NCI-H446 treated with DMSO at 0.1 percent for 48 hours (cell line): ENCODE results near the gene TMEM263.

Experiments
- DNase-seq: peaks from one replicate; lab custom pipeline; 2025; lab: John Stamatoyannopoulos, UW

The TMEM263 gene

DNA sequence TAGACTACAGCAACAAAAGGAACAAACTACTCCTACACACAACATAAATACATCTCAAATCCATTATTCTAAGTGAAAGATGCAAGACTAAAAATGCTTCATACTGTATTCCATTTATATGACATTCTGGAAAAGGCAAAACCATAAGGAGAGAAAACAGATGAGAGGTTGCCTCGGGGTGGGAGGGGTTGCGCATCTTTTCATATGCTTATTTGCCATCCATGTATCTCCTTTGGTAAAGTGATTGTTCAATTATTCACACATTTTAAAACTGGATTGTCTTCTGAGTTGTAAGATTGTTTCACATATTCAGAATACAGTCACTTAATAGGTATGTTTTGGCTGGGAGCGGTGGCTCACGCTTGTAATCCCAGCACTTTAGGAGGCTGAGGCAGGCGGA, 5.1 kb upstream of the TMEM263 start:
- DNase-seq: no peak

DNA sequence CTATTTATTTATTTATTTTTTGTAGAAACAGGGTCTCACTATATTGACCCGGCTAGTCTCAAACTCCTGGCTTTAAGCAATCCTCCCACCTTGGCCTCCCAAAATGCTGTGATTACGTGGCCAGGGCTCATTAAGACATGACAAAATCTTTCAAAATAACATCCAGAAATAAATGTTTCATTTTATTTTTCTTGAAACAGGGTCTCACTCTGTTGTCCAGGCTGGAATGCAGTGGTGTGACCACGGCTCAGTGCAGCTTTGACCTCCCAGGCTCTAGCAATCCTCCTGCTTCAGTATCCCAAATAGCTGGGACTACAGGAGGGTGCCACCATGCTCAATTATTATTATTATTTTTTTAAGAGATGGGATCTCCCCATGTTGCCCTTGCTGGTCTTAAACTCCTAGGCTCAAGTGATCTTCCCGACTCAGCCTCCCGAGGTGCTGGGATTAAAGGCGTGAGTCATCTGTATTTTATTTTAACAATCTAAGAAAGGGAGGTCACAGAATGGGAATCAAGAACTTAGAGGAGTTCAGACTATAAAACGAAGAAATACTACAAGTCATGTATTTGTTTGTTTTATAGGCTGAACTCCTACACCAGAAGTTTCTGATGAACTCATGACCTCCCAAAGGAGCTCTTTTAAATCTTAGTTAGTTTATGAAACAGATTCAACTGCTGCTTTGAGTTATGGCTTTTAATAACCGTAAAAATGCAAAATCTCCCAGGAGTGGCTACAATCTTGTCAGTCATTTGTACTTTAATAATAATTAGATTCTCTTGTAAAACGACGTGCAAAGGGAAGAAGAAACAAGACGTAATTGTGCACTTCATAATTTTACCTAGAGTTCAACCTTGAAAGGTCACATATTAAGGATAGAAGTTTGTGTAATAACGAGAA, 2.1 kb upstream of the TMEM263 start:
- DNase-seq: no peak

DNA sequence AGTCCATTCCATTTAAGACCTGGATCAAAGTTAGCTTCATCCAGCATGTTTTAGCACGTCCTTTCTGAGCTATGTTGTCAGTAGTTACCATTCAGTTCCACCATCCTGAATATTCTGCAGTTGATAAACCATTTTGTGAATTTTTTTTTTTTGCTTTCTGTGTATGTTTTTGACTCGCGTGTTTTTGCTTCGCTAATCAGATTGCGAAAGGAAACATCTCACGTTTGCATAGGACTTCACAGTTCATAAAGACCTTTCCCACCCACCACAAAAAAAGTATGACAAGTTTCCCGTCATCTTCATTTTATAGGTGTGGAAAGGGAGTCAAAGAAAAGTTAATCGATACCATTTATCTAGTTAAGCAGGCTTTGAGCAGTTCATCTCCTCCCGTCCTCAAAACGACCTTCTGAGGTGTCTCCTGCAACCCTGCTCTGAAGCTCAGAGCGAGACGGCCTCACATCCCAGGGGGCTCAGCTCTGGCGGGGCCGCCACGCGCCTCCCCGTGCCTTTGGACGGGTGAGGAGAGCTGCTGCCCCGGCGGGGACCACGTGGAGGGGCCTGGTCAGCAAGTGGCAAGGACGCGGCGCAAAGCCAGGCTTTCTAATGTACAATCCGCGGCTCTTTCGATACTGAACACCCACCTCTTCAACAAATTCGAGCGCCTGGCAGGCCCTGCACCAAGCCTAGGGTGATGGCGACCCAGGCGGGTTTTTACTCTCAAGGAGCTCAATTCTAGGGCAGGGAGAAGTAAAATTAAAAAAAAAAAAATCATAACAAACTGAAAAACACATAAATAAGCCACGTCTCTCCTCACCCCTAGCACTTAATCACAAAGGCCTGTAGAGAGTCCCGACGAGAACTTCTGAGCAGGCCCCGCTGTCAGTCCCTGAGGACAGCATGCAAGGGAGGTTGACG, 988 bp upstream of the TMEM263 start:
- DNase-seq: no peak

DNA sequence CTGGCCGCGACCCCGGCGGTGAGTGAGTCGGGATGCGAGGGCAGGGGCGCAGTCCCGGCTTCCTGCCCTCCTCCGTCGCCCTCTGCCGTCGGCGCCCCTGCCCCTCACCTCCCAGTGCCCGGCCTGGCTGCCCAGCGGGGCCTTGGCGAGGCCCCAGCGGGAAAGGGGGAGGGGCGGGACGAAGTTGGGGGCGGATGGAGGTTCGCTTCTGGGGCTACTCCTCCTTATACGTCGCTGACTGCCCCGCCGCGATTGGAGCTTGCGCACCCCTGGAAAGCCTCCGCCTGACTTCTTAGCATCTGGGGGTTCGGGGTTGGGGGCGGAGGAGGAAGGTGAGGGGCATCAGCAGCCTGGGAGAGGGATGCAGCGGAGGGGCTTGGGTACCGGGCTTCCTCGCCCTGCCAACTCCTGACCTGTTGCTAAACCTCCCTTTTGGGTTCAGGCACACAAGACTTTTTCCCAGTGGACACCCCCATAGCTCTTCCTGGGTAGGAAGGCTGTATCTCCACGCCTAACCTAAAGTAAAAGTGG, 406 bp downstream of the TMEM263 start:
- DNase-seq: no peak

DNA sequence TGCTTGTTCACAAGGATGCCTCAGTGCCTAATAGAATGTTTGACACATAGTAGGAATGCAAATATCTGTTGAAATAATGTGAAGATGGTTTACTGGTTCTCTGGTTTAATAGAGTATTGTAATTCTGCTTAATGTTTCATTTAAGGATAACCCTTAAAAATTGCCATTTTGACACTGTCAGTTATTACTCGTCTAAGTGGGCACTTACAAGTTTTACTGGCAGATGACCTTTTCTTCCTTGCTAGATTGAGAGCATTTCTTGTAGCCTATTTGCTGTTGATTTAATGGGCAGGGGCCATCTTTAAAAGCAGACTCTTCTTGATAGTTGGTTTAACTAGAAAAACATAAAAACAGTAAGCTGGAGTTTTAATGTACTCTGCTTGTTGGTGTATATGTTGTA, 1.9 kb downstream of the TMEM263 start:
- DNase-seq: no peak

DNA sequence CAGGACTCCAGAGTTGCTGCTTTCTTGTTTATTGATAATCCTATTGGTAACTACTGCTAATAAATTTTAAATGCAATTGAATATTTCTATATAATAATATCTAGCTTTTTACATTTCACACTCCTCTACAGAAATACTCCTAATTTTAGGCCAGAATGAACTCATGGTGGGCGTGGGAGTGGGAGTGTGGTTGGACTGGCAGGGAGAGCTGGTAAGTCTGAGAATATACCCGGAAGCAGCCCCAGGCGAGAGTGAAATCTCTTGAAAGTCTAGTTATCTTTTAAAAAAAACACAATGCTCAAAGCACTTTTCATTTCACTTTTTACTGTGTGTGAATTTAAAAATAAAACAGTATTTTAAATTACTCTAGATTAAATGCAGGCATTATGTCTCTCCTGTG, 4.7 kb downstream of the TMEM263 start:
- no peak for DNase-seq

DNA sequence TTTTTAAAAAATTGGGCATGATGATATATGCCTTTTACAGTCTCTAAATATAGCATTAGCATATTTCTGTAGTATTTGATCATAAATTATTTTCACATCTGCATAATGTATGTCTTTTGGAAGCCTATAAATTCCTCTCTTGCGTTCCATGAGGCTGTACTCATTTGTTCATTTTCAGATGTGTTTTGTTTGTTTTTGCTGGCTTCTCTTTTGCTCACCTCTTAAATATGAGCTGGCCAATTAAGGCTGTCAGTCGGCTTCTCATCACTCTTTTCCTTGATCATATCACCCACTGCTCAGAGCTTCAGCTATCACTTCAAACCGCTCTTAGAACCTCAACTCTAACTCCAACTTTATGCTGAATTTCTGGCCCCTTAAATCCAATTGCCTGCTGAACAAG, 6.6 kb downstream of the TMEM263 start:
- no peak for DNase-seq

DNA sequence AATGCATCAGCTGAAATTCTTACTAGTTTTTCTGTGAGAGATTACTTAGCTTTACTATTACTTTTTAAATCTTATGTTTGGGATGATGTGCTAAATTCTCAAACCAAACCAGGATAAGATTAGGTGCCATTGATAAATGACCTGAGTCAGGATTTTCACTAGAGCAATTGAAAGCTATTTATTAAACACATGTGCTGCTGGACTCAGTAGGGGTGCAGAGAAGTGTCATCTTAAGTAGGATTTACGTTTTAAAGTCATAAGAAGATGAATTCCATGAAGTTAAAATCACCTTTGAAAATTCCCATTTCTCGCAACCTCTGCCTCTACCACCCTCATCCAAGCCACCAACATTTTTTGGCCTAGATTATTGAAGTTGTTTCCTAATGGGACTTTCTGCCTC, 8.8 kb downstream of the TMEM263 start:
- no peak for DNase-seq

DNA sequence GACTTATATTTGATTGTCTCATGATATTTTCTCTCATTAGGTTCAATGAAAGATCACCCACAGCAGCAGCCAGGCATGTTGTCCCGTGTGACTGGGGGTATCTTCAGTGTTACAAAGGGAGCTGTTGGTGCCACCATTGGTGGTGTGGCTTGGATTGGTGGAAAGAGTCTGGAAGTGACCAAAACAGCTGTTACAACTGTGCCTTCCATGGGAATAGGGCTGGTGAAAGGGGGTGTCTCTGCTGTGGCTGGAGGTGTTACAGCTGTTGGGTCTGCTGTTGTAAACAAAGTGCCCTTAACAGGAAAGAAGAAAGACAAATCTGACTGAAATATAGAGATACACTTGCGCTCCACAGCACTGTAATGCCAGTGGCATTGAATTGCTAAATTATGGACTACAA, 15.4 kb downstream of the TMEM263 start:
- no peak for DNase-seq

DNA sequence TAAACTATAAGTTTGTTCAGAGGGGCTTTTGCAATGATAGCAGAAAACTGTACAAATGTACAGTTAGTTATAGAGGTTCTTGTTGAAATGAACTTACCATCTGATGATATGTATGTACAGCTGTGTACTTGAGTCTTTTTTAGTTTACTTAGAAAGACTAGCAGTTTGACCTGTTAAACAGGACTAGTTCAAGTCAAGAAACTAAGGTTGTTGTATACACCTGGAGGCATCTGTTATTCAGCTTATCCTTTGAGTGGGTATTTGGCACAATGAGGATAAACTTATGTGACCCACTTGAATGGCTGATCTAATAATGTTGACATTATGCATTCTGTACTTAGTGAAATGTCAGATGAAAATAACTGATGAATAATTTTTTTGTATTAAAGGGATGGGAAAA, 17.8 kb downstream of the TMEM263 start:
- DNase-seq: no peak

DNA sequence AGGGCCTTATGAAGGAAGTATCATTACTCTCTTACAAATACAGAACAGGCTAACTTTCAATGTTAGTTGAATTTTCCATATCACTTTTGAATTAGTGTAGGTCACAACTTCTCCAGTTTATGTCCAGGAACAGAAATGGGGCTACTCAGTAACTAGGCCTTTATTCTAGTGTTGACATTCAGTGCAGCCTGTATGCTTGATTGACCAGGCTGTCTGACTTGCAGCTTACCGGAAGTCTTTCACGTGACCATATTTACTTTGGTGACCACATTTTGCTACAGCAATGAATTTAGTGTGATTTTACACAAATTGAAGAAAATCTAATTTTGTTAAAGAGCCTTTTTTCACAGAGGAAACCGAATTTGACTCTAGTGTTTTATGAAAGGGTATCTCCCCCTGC, 18.8 kb downstream of the TMEM263 start:
- no peak for DNase-seq

DNA sequence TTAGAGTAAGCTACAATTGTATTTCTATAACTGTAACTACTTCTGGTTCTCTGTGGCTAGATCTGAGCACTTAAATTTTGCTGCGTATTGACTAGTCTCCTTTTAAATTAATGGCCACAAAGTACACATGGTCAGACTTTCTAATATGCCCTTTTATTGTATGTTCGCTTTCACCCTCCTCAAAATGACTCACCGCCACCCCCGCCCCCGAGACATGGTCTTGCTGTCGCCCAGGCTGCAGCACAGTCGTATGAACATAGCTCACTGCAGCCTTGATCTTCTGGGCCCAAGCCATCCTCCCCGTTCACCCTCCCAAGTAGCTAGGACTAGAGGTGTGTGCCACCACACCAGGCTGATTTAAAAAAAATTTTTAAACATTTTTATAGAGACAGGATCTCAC, 19.4 kb downstream of the TMEM263 start:
- no peak for DNase-seq

DNA sequence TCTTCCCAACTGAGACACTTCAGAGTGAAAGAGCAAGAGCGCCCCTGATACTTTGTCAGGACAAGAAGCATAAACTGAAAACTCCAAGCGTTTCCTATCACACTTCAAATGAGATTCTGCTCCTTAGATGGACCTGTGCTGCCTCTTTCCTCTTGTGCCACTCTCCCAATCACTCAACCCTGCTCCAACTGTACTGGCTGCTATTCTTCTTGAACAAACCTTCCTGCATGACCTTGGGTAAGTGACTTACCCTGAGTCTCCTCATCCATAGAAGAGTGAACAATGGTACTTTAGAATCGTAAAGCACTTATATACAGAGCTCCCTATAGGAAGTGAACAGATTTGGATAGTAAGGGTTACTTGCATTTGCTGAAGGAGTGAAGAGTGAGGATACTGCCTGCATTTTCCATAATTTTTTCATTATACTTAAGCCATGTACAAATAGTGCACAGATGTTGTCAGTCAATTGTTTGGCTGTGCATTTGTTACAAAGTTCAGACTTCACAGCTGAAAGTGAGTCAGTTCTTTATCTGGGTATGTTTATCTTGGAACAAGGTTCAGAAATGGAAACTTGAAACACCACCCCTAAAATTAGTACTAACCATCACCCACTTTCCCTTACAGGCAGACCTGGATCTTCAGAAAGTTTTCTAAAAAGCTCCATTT, 20.4 kb downstream of the TMEM263 start:
- peak; percentile 33 for DNase-seq

DNA sequence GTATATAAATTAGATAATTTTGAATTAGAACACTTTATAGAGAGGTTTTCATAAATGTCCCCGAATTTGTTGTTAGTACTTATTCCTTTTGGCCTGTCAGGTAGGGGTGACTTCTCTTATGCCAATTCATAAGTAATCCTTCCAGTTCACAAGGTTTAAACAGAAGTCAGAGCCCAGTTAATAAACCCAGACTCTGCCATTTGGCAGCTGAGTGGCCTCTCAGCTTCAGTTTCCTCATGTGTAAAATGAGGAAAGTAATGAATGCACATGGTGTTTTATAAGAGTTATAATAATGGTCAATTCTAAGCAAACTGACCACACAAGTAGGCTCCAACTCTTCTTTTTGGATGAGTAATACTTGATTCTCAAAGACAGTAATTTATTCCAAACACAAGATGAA, 21.0 kb downstream of the TMEM263 start:
- DNase-seq: peak; percentile 33

DNA sequence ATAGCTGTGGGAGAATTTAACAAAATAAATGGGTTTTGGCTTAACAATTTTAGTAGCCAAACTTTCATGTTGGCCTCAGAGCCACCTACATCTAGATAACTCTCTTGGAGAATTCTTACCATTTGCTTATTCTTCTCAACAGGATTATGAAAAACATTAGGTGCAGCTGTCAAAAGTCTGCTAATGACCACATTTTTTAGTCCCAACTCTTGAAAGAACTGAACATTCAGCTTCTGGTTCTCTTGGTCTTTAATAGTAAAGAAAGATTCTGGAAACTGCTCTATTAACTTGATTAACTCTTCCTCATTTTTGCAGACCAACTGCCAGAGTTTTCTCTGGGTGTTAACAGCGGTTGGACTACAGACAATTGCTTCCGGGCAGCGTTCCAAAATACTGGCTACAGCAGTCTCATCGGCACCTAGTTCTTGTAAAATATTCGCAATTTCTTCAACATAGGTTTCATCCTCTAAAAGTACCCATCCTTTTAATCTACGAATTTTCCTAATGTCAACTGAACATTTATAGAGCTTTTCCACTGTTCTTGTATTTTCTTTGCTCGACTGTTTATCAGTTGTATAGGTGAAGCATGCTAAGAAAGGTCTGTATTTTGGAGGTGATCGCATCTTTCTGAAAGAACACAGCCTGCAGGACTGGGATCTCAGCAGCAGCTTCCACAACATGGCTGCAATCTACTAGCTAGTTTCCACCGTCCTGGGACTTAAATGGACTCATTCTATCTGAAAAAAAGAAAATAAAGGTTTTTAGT, 22.5 kb downstream of the TMEM263 start:
- DNase-seq: peak; percentile 64

DNA sequence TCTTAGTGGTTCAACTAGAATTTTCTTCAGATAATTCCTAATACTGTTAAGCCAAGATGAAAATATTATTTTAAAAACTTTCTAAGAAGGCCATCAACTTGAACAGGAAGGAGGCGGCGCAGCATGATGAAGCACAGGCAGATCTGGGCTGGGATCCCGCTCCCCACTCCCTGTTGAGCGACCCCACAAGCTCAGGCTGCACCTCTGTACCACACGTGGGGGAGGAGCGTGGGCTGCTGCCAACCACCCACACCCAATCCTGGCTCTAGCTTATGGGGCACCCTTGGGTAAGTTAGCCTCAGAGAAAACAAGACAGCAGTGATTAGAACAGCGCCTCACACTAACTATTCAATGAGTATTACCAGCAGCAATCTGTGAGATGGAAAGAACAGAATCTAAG, 25.2 kb downstream of the TMEM263 start:
- no peak for DNase-seq

DNA sequence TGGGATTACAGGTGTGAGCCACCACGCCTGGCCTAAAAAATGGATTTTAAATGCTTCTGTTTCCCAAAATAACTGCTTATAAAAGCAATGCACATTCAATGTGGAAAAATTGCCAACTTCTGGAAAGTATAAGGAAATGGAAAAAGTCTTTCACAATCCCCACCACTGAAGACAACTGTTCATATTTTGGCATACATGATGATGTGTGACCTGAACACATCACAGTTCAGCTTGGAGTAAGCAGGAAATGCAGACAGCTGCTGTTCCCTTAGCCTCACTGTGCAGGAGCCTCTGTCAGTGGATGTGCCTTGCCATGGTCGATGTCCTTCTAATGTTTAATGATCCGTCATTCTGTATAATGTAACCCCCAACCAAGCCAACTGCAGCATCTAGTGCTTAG, 26.1 kb downstream of the TMEM263 start:
- DNase-seq: no peak

DNA sequence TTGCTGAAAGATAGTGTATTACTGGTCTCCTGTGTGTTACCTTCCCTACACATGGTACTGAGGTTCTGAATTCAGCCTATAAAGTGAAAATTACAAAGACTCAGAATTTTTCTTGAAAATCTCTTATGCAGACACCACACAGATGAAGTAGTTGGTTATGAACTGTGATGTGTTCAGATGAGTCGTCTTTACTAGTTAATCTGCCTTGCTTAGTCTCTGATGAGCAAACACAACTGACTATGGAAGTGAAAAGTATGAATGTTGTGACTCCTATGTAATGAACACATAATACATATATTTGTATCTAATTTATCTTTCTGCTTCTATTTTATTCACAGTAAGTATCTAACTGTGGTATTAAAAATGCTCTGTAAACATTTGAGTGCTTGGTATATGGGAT, 26.5 kb downstream of the TMEM263 start:
- DNase-seq: no peak

DNA sequence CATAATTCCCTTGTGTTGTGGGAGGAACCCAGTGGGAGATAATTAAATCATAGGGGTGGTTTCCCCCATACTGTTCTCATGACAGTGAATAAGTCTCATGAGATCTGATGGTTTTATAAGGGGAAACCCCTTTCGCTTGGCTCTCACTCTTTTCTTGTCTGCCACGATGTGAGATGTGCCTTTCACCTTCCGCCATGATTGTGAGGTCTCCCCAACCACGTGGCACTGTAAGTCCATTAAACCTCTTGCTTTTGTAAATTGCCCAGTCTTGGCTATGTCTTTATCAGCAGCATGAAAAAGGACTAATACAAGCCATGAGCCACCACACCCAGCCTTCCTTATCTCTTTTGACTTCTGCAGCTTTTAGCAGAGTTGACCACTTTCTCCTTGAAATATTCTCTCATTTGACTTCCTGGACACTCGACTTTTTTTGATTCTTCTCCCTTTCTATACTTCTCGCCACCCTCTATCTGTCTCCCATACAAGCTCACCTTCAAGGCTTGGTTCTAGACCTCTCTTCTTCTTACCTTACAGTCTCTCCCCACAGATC, 29.0 kb downstream of the TMEM263 start:
- DNase-seq: no peak

DNA sequence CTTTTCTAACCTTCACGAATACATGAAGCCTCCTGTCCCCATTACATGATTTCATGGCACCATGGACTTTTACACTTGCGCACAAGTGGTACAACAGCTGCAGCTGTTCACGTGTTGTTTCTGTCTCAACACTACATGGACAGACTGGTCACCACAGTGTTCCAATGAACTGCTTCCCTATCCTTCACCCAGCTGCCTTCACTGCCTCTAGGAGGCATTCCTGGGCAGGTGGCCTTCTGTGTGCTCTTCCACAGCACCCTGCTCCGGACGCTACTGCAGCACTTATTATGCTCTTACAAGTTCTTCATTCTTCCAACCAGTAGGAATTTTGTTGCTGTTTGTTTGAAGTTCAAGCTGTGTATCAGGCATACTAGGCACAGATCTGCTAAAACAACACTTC, 29.8 kb downstream of the TMEM263 start:
- no peak for DNase-seq

DNA sequence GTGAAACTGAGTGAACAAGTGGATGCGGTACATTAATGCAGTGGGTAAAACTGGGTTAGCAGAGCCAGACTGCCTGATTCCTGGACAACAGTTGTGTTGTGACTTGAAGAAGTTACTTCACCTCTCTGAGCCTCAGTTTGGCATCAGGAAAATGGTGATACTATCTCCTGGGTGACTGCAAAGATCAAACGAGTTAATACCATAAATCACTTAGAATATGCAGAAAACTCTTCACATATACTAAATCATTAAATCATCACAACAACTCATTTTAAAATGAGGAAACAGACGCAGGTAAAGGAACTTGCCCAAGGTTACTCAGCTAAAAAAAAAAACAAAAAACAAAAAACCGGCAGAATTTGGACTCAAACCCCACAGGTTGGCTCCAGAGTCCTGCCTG, 30.4 kb downstream of the TMEM263 start:
- DNase-seq: no peak
